HG03571 (cell line): ENCODE results near the gene IMPACT.
A peak's percentile ranks its signal among the peaks of the same experiment; 100 is the strongest.

ENCODE experiments used
- ATAC-seq: cut with Tn5 transposase; IDR thresholded peaks from one replicate; pipeline ENCODE4 v1.9.1; 2021; ENCODE audit not compliant: unreplicated experiment

IMPACT gene

GRCh38 chr18:24420551-24420950, 5.9 kb upstream of the IMPACT start:
- no peak for ATAC-seq

GRCh38 chr18:24421831-24422230, 4.6 kb upstream of the IMPACT start:
- ATAC-seq, result no peak

GRCh38 chr18:24426073-24426397, 435 bp upstream of the IMPACT start:
- ATAC-seq, result no peak

- no peak for ATAC-seq
Observed at GRCh38 chr18:24427484-24427883, 1.0 kb downstream of the IMPACT start.

GRCh38 chr18:24428709-24429108, 2.2 kb downstream of the IMPACT start:
- ATAC-seq, result no peak

- ATAC-seq, result no peak
Observed at GRCh38 chr18:24429188-24429587, 2.7 kb downstream of the IMPACT start.

GRCh38 chr18:24432618-24433017, 6.1 kb downstream of the IMPACT start:
- no peak for ATAC-seq

GRCh38 chr18:24436939-24437338, 10.5 kb downstream of the IMPACT start:
- ATAC-seq, result no peak

- ATAC-seq, result peak; percentile 61
Observed at GRCh38 chr18:24443870-24444269, 17.4 kb downstream of the IMPACT start.

GRCh38 chr18:24446453-24446852, 20.0 kb downstream of the IMPACT start:
- ATAC-seq, result peak; percentile 66

- ATAC-seq, result no peak
Observed at GRCh38 chr18:24446953-24447538, 20.6 kb downstream of the IMPACT start.

GRCh38 chr18:24447961-24448360, 21.5 kb downstream of the IMPACT start:
- ATAC-seq, result no peak

- ATAC-seq, result peak; percentile 92
Observed at GRCh38 chr18:24456549-24456948, 30.1 kb downstream of the IMPACT start.

GRCh38 chr18:24459772-24460171, 33.3 kb downstream of the IMPACT start:
- ATAC-seq, result no peak

GRCh38 chr18:24460388-24460787, 33.9 kb downstream of the IMPACT start, which contains the start of gene HRH4:
TSS of gene HRH4 (plus strand) at chr18:24460637. CDS start at chr18:24460729, 92 bp downstream.
- ATAC-seq, result no peak

GRCh38 chr18:24461996-24462395, 35.5 kb downstream of the IMPACT start:
- ATAC-seq, result no peak

GRCh38 chr18:24462838-24463775, 36.6 kb downstream of the IMPACT start:
- no peak for ATAC-seq

- ATAC-seq, result no peak
Observed at GRCh38 chr18:24465486-24465885, 39.0 kb downstream of the IMPACT start.

GRCh38 chr18:24466771-24467170, 40.3 kb downstream of the IMPACT start:
- ATAC-seq, result no peak

- no peak for ATAC-seq
Observed at GRCh38 chr18:24470022-24470618, 43.6 kb downstream of the IMPACT start.

GRCh38 chr18:24470805-24471204, 44.3 kb downstream of the IMPACT start:
- ATAC-seq, result no peak

- ATAC-seq, result no peak
Observed at GRCh38 chr18:24472591-24472990, 46.1 kb downstream of the IMPACT start.
